Placental epithelial cell (primary cell): ENCODE data around the gene ZZZ3. TPM values are rescaled to one million over a fixed set of nuclear protein-coding genes. Genes with fewer than 3 reads are reported as not detected.

Experiments used
- small RNA-seq: library from RNA; depleted of rRNA; stranded (forward); fragments of <200 nt; gene quantifications from one replicate; pipeline ENCODE3, GENCODE V24; 2012
- total RNA-seq: library from RNA; depleted of rRNA; stranded (reverse); fragments of >200 nt; gene quantifications from 2 replicates; pipeline ENCODE4 v1.2.3, GENCODE V29; 2012

ZZZ3 gene
- total RNA-seq: 45.5 and 61.6 TPM in 2 replicates

DNA sequence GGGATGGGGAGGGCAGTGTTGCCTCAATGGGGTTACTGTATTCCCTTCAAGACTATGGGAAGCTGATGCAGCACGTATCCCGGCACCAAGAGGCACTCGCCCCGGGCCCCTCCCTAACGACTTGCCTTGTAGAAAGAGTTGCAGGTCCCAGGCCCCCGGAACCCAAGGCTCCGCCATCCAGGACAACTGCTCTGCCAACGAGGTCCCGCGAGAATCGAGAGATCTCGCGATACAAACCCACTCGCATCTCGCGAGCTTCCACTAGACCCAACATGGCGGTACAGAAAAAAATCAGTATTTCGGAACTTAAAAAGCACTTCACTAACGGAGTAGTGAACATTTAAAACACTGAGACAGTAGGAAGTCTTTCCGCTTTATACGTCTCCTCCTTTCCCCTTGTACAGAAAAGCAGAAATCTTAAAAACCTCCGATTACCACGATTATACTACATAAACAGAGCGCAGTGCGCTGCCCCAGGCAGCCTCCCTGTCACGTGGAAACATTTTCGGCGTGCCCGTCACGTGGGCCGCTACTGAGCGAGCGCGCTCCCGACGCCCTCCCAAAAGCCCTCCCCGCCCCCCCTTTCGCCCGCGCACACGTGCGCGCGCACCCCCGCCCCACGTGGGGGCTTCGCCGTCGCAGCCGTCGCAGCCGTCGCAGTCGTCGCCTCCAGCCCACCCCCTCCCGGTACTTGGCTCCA is at the start of gene ZZZ3:
Gene ZZZ3, minus strand, starts transcription at position 199 of the 700 bp plus-strand sequence. CDS start 49,304 bp downstream, outside the sequence.

Small RNA genes within 50 kb of the gene (small RNA-seq; reads per million reads assigned to genes)
- gene RN7SL370P: not detected

Other genes starting within 250 kb of the ZZZ3 start
- gene USP33, start 77.2 kb upstream of the ZZZ3 start, total RNA-seq: 51.4 and 57.7 TPM in 2 replicates
- 13.9 and 16.1 TPM in 2 replicates for gene MIGA1, start 97.0 kb upstream of the ZZZ3 start, total RNA-seq
- 0.39 and 0.65 TPM in 2 replicates for gene NEXN, start 206.0 kb upstream of the ZZZ3 start, total RNA-seq